HG03432 (cell line): Measurements from ENCODE around the gene PSMB11.
A peak's percentile ranks its signal among the peaks of the same experiment; 100 is the strongest.

Source experiments
- ATAC-seq: cut with Tn5 transposase; IDR thresholded peaks from one replicate; pipeline ENCODE4 v1.9.1; 2021; ENCODE audit warnings: mild to moderate bottlenecking, moderate library complexity; ENCODE audit not compliant: unreplicated experiment

The PSMB11 gene

DNA sequence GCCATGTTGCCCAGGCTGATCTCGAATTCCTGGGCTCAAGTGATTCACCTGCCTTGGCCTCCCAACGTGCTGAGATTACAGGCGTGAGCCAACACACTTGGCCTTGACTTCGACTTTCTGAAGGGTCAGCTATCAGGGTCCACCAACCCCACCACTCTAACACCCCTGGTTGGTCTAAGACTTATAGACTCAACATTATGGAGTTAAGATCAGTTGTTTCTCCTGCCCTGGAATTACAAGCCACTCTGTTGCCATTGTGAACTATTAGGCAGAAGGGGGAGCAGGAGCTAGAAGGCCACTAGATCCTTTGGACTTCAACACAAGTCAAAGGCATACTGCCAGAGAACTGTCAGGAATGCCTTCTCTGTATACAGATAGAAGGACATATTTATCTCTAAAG is 1.9 kb upstream of the PSMB11 start:
- ATAC-seq = no peak

DNA sequence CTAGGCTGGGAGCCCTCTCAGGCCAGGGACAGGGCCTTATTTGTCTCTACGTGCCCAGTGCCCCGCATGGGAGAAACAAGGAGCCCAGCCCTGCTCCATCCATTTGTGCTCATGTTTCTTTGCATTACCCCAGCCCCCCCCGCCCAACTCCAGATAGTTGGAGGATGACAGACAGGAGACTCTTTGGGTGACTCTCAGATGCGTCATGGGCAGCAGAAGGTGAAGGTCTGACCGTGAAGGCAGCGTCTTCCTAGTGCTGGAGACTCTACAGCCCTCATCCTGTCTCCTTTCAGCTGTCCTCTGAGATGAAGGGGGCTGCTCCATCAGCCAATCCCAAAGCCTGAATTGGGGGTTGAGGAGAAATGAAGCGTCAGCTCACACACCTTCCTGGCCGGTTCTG is 283 bp upstream of the PSMB11 start:
- ATAC-seq = no peak

DNA sequence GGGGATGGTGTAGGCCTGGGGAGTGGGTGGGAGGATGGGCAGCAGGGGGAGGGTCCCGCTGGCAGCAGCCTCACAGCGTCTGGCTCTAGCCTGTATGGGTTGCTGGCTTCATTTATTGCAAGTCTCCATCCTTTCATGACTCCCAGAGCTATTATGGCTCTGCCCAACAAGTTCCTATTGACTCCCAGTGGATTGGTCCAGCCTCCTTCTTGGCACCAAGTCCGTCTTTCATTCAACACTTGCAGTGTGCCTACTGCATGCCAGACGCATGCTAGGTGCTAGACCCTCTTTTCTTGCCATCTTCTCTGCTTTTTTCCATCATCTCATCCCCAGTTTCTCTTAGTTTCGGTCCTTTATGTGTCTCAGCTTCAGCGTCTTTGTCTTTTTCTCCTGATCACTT is 1.1 kb downstream of the PSMB11 start:
- ATAC-seq = no peak

GRCh38 chr14:23043754-23044153 is 1.7 kb downstream of the PSMB11 start:
- no peak for ATAC-seq

DNA sequence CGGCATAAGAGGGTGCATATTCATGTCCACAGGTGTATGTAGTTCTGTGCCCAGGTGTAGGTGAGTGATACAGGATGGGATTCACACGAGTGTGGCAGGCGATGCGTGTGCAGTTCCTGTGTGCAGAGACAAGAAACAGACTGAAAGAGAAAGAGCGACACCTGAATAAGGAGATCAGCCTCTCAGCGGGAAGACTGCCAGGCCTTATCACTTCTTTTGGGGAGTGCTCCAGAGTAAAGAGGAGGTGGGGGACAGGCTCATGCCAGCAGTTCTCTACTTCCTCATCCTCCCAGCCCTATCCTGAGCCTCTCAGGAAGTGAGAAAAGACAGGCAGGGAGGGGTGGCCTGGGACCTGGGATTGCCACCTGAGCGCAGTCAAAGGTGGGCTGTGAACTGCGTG is 2.8 kb downstream of the PSMB11 start:
- no peak for ATAC-seq

- ATAC-seq = no peak
Measured at GRCh38 chr14:23045419-23046357, 3.7 kb downstream of the PSMB11 start.

DNA sequence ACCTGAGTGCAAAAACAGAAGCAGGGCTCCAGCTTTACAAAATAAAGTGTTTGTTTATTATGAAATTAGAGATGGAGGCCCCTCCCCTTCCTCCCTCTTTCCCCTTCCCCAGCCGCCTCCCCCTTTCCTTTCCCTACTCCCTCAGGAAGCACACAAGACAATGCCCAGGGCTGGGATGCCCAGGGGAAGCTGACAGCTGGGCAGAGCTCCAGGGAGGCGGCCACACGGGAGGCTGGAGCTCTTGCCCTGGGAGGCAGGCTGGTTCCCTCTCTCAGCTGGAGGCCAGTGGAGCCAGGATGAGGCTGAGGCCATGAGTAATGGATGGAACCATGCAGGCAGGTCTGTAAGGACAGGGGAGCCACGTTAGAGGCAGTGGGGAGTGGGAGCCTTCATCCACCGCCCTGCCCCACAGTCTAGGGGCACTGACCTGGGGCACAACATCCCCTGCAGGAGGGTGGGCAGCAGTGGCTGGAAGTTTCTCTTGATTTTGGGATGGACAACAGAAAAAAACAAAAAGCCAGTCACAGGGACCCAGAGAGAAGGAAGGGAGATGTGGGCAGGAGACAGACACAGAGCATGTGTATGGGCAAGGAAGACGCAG is 5.1 kb downstream of the PSMB11 start:
- ATAC-seq = no peak

GRCh38 chr14:23047751-23048693 is 6.0 kb downstream of the PSMB11 start:
- ATAC-seq = no peak

DNA sequence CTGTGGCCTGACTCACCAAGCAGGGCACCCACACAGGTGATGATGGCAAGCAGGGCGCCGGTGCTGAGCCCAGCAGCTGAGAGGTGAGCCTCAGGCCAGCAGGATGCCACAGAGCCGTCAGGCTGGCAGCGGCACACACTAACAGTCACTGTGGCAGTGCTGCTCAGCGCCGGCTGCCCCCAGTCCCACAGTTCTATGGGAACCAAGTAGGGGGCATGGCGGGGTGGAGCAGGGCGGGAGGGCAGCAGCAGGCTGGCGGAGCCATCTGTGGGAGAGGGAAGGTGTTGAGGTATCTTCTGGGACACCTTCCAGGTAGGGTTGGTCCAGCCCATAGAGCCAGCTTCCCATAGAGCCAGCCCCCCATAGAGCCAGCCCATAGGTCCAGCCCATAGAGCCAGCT is 7.0 kb downstream of the PSMB11 start:
- no peak for ATAC-seq

DNA sequence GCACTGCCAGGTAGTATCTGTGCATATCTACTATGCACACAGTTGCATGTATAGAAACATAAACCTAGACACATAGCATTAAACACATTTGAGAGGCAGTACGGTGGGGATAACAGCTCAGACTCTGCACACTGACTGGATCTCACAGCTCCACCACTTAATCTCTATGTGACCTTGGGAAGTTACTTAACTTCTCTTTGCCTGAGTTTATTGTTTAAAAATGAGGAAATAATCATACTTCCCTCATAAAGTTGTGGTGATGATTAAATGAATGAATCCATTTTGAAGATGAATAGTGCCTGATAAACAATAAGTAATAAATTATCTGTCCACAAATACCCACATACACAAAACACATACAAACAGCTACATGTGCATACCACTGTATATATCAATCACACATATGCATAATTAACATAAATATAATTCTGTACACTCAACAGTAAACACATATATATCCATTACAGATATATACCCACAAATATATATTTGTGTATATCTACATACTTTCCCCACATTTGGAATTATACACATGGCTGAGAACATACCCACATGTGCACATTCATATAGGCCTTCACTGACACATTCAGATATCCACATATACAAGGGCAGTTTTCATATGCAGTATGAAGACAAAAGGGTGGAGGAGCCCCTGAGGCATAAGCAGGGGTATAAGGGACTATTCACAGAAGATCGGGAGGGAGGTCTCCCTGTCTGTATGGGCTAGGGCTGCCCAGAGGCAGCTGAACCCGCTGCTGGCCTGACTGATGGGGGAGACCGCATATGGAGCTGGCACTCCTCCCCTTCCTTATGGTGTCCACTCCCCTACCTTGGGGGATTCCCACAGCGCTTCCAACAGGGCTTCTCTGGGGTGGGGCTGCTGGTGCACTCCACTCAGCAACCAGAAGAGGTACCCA is 9.4 kb downstream of the PSMB11 start:
- ATAC-seq = no peak

DNA sequence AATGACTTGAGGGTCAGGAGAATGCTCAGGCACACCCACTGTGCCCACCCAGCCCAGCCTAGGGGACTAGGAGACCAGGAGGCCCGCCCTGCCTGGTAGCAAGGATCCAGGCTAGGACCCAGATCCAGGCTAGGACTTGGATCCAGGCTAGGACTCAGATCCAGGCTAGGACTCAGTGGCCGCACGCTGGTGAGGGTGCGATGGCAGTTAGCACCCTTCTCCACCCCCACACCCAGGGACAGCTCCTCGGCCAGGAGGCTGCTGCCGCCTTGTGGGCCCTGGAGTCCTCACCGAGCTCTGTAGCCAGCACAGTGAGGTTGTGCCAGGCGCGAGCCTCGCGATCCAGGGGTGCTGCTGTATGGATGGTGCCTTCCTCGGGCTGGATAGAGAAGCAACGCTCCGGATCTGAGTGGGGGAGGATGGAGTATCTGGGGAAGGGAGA is 10.2 kb downstream of the PSMB11 start:
- no peak for ATAC-seq

- ATAC-seq = no peak
Measured at GRCh38 chr14:23052671-23053070, 10.7 kb downstream of the PSMB11 start.

DNA sequence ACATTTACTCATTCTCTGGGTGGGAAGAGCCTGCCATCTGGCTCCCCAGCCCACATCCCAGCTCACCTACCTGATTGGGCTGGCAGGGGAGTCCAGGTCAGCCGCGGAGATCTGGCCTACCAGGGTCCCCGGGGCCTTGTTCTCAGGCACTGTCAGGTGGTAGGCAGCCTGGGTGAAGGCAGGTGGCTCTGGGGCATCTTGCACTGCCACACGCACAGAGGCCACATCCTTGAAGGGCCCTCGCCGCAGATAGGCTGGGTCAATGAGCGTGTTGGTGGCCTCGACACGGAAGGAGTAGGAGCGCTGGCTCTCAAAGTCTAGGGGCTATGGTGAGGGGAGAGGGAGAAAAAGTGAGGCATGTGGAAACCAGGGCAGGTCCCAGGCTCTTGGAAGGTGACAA is 11.4 kb downstream of the PSMB11 start:
- ATAC-seq = no peak

- no peak for ATAC-seq
Measured at GRCh38 chr14:23054000-23054811, 12.2 kb downstream of the PSMB11 start.

GRCh38 chr14:23055147-23055550 is 13.1 kb downstream of the PSMB11 start:
- no peak for ATAC-seq

DNA sequence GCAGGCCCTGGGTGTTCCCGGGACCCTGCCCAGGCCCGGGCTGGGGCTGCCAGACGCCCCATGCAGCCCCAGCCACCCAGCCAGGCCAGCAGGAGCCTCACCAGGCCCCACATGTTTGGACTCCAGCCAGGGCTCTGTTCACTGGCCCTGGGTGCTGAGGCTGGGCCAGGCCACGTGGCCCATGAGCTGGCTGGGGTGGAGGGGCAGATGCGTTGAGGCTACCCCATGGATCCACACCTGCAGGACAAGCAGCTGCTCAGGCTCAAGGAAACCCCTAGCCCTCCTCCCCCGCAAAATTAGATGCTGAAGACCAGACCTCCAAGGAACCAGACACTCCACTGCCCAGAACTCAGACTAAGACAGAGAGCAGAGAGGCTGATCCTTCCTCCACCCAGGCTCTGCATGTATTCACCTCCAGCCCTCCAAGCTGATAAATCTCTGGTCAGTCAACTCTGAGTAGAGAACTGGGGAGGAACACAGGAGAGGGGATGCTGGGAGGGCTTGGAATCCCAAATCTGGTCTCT is 13.7 kb downstream of the PSMB11 start:
- ATAC-seq = no peak

- peak; percentile 60 for ATAC-seq
Measured at GRCh38 chr14:23056145-23056955, 14.3 kb downstream of the PSMB11 start.
